Suprapubic skin (tissue), 4 donors: ENCODE data around the gene MUC5AC.

ENCODE experiments used
- EP300 ChIP-seq: sonication (generic); formaldehyde crosslinking; IDR thresholded peaks from one replicate; pipeline ENCODE4 v1.6.1; 2017; ENCODE audit warnings: antibody characterized with exemption
- POLR2A ChIP-seq, 2 donors: fragments of 450-650 bp; IDR thresholded peaks; one replicate each; pipeline ENCODE4 v1.6.1; 2017; ENCODE audit warnings: antibody characterized with exemption in 2 of 2, mild to moderate bottlenecking in 2 of 2, moderate library complexity in 2 of 2
- POLR2AphosphoS5 ChIP-seq, 3 donors: sonication (generic); formaldehyde crosslinking; IDR thresholded peaks; one replicate each; pipeline ENCODE4 v1.6.1; 2017; ENCODE audit warnings: antibody characterized with exemption in 3 of 3

DNA sequence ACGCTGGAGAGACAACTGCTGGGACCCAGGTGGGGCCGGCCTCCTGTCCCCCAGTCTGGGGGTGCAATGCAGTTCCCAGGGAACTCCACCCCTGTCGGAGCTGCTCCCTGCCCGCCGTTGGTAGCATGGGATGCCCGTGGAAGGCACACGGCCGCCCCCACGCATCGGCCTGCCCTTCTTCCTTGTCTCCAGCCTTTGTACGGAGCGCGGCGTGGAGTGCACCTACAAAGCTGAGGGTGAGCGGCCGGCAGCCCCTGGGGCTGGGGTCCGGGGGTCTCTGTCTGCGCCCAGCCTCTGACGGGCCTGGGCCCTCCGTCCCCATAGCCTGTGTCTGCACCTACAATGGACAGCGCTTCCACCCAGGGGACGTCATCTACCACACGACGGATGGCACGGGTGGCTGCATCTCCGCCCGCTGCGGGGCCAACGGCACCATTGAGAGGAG lies 23.2 kb downstream of the MUC5AC start:
- no peak for TF ChIP-seq POLR2AphosphoS5 (IDR thresholded peaks at IDR 0.05)
- TF ChIP-seq EP300 = no peak
- TF ChIP-seq POLR2A (IDR thresholded peaks at IDR 0.05) = no peak
